H9 (cell line): ENCODE measurements around the gene SLC38A11. TPM values are rescaled to one million over a fixed set of nuclear protein-coding genes. Genes with fewer than 3 reads are reported as not detected.

Experiments used
- DNase-seq: peaks from one replicate; pipeline ENCODE4 v3.0.0-alpha.2; 2017
- H2AFZ ChIP-seq: one replicate; pipeline ENCODE4 v1.6.1; 2013; ENCODE audit warnings: mild to moderate bottlenecking, low read length, control low read depth, moderate library complexity
- H2AK5ac ChIP-seq: 2 replicates; pipeline ENCODE4 v1.6.1; 2013; ENCODE audit warnings: low read length, control low read depth, mixed read lengths; ENCODE audit not compliant: insufficient read length
- H2BK120ac ChIP-seq: one replicate; pipeline ENCODE4 v1.6.1; 2013; ENCODE audit warnings: low read depth, mild to moderate bottlenecking, low read length, control low read depth, inconsistent platforms; ENCODE audit not compliant: poor library complexity, severe bottlenecking
- H2BK12ac ChIP-seq: 2 replicates; pipeline ENCODE4 v1.6.1; 2013; ENCODE audit warnings: low read length, control low read depth, mixed read lengths, low read depth; ENCODE audit not compliant: insufficient read length
- H2BK15ac ChIP-seq: 2 replicates; pipeline ENCODE4 v1.6.1; 2013; ENCODE audit warnings: low read depth, low read length, control low read depth
- H2BK20ac ChIP-seq: one replicate; pipeline ENCODE4 v1.6.1; 2013; ENCODE audit warnings: low read depth, mild to moderate bottlenecking, low read length, control low read depth, inconsistent platforms; ENCODE audit not compliant: poor library complexity, severe bottlenecking
- H2BK5ac ChIP-seq: 2 replicates; pipeline ENCODE4 v1.6.1; 2013; ENCODE audit warnings: low read length, control low read depth, mixed read lengths; ENCODE audit not compliant: insufficient read length
- H3K14ac ChIP-seq: 2 replicates; pipeline ENCODE4 v1.6.1; 2013; ENCODE audit warnings: low read length, control low read depth; ENCODE audit not compliant: insufficient read depth
- H3K18ac ChIP-seq: 2 replicates; pipeline ENCODE4 v1.6.1; 2013; ENCODE audit warnings: low read depth, mild to moderate bottlenecking, mixed read lengths, low read length, control low read depth; ENCODE audit not compliant: insufficient read length
- H3K23ac ChIP-seq: 2 replicates; pipeline ENCODE4 v1.6.1; 2013; ENCODE audit warnings: low read length, control low read depth, mixed read lengths, low read depth; ENCODE audit not compliant: insufficient read length
- H3K23me2 ChIP-seq: 2 replicates; pipeline ENCODE4 v1.6.1; 2013; ENCODE audit warnings: low read depth, mild to moderate bottlenecking, mixed read lengths, low read length, control low read depth; ENCODE audit not compliant: insufficient read length, poor library complexity, severe bottlenecking
- H3K27ac ChIP-seq: 2 replicates; pipeline ENCODE4 v1.5.1; 2013; ENCODE audit warnings: low read length, control low read depth, mixed read lengths, low read depth; ENCODE audit not compliant: insufficient read length
- H3K27me3 ChIP-seq: 2 replicates; pipeline ENCODE4 v1.6.1; 2013; ENCODE audit warnings: low read length, control low read depth, inconsistent platforms; ENCODE audit not compliant: insufficient read depth
- H3K4ac ChIP-seq: 2 replicates; pipeline ENCODE4 v1.6.1; 2013; ENCODE audit warnings: low read depth, mild to moderate bottlenecking, control low read depth, inconsistent platforms, low read length, moderate library complexity
- H3K4me1 ChIP-seq: 2 replicates; pipeline ENCODE4 v1.6.1; 2013; ENCODE audit warnings: low read length, control low read depth, inconsistent platforms; ENCODE audit not compliant: insufficient read depth
- H3K4me2 ChIP-seq: 2 replicates; pipeline ENCODE4 v1.6.1; 2013; ENCODE audit warnings: low read length, control low read depth, mixed read lengths; ENCODE audit not compliant: insufficient read length, insufficient read depth
- H3K56ac ChIP-seq: 2 replicates; pipeline ENCODE4 v1.6.1; 2013; ENCODE audit warnings: low read depth, mild to moderate bottlenecking, mixed read lengths, low read length, control low read depth; ENCODE audit not compliant: insufficient read length
- H3K79me1 ChIP-seq: 2 replicates; pipeline ENCODE4 v1.6.1; 2013; ENCODE audit warnings: low read depth, mild to moderate bottlenecking, moderate library complexity, low read length, control low read depth, inconsistent platforms; ENCODE audit not compliant: insufficient read depth, poor library complexity, severe bottlenecking
- H3K79me2 ChIP-seq: 2 replicates; pipeline ENCODE4 v1.6.1; 2013; ENCODE audit warnings: low read length, control low read depth, inconsistent platforms; ENCODE audit not compliant: insufficient read depth
- H3K9ac ChIP-seq: 2 replicates; pipeline ENCODE4 v1.6.1; 2013; ENCODE audit warnings: low read length, control low read depth, mixed read lengths; ENCODE audit not compliant: insufficient read length; ENCODE audit errors: extremely low read depth
- H3K9me3 ChIP-seq: one replicate; pipeline ENCODE4 v1.6.1; 2013; ENCODE audit warnings: low read depth, low read length, inconsistent platforms; ENCODE audit not compliant: control insufficient read depth
- H3T11ph ChIP-seq: one replicate; pipeline ENCODE4 v1.6.1; 2013; ENCODE audit warnings: mild to moderate bottlenecking, low read length, control low read depth, inconsistent platforms
- H4K20me1 ChIP-seq: one replicate; pipeline ENCODE4 v1.6.1; 2013; ENCODE audit not compliant: control insufficient read depth, insufficient read length, insufficient read depth
- H4K5ac ChIP-seq: 2 replicates; pipeline ENCODE4 v1.6.1; 2013; ENCODE audit warnings: low read depth, mild to moderate bottlenecking, mixed read lengths, low read length, control low read depth; ENCODE audit not compliant: insufficient read length
- H4K8ac ChIP-seq: replicated peaks from 2 replicates; pipeline ENCODE4 v1.6.1; 2013; ENCODE audit warnings: low read length, control low read depth, mixed read lengths, low read depth; ENCODE audit not compliant: insufficient read length
- H4K91ac ChIP-seq: 2 replicates; pipeline ENCODE4 v1.6.1; 2013; ENCODE audit warnings: low read depth, mild to moderate bottlenecking, moderate library complexity, mixed read lengths, low read length, control low read depth; ENCODE audit not compliant: insufficient read length
- H3K27ac Mint-ChIP-seq, 3 experiments: 2 replicates in 2 of 3; 3 replicates in 1 of 3; pipeline ENCODE4 v1.8.0; 2020 to 2021; ENCODE audit warnings: mixed read lengths in 3 of 3, mild to moderate bottlenecking in 1 of 3, moderate library complexity in 1 of 3
- H3K27me3 Mint-ChIP-seq: 2 replicates; pipeline ENCODE4 v1.8.0; 2021; ENCODE audit warnings: low read depth, mild to moderate bottlenecking, moderate library complexity, mixed read lengths
- H3K36me3 Mint-ChIP-seq, 3 experiments: 2 replicates in 2 of 3; 3 replicates in 1 of 3; pipeline ENCODE4 v1.8.0; 2020 to 2021; ENCODE audit warnings: low read depth in 3 of 3, mixed read lengths in 3 of 3; ENCODE audit not compliant: insufficient read depth in 1 of 3
- H3K4me1 Mint-ChIP-seq, 2 experiments: 2 replicates each; pipeline ENCODE4 v1.8.0; 2020; ENCODE audit warnings: mixed read lengths in 2 of 2
- H3K4me3 Mint-ChIP-seq, 2 experiments: 2 replicates in 1 of 2; 3 replicates in 1 of 2; pipeline ENCODE4 v1.8.0; 2020 to 2021; ENCODE audit warnings: mild to moderate bottlenecking in 2 of 2, mixed read lengths in 2 of 2, moderate library complexity in 1 of 2
- H3K9me3 Mint-ChIP-seq, 2 experiments: 2 replicates in 1 of 2; 3 replicates in 1 of 2; pipeline ENCODE4 v1.8.0; 2020; ENCODE audit warnings: mild to moderate bottlenecking in 2 of 2, mixed read lengths in 2 of 2, moderate library complexity in 1 of 2
- CTCF ChIP-seq: fragments of 200-600 bp; sonication (generic); conservative IDR thresholded peaks from 3 replicates; pipeline ENCODE4 v1.8.0; 2021; ENCODE audit warnings: antibody characterized with exemption, mild to moderate bottlenecking
- WGBS: extraction: QIAGEN DNeasy Blood & Tissue Kit; methylation state at CpG from one replicate; pipeline ENCODE4 v1.1.7; 2013; ENCODE audit warnings: missing lambda C conversion rate, low lambda C conversion rate, mixed read lengths; ENCODE audit not compliant: insufficient read length; ENCODE audit errors: extremely low coverage; 5-methylcytosine and 5-hydroxymethylcytosine counted together
- total RNA-seq: library from RNA; stranded (reverse); gene quantifications from 2 replicates; pipeline ENCODE4 v1.2.1, GENCODE V29; 2021

The SLC38A11 gene
- total RNA-seq, 1 experiment from 2014 or later: not detected

- H2AFZ ChIP-seq: no peak overlapping the region
Observed at GRCh38 chr2:164974221-164974620, 18.9 kb upstream of the SLC38A11 start.

More at GRCh38 chr2:164974221-164974620, 18.9 kb upstream of the SLC38A11 start:
- Histone ChIP-seq H3K4me1 (no peaks in the 10 kb centered on the region), H3K4ac (no peak overlapping the region), H2BK12ac (no peak overlapping the region), H3K27me3 (no peaks in the 10 kb centered on the region), H2BK15ac (no peak overlapping the region), H2BK5ac (no peak overlapping the region), H4K20me1 (no peaks in the 10 kb centered on the region), H3K14ac (no peak overlapping the region), H2BK20ac (no peak overlapping the region), H2AK5ac (no peak overlapping the region), H4K5ac (no peak overlapping the region), H2BK120ac (no peak overlapping the region), H3T11ph (no peak overlapping the region), H3K27ac (no peak overlapping the region), H3K23me2 (no peaks in the 10 kb centered on the region), H3K9me3 (no peaks in the 10 kb centered on the region), H3K23ac (no peak overlapping the region), H3K56ac (no peak overlapping the region), H3K79me1 (no peaks in the 10 kb centered on the region), H3K4me2 (no peak overlapping the region), H3K79me2 (no peaks in the 10 kb centered on the region), H3K18ac (no peak overlapping the region), H3K9ac (no peak overlapping the region), H4K91ac (no peak overlapping the region), H4K8ac (no peak overlapping the region)
- H3K27ac Mint-ChIP-seq: no peak overlapping the region
- no peaks in the 10 kb centered on the region for H3K27me3 Mint-ChIP-seq
- H3K9me3 Mint-ChIP-seq: no peaks in the 10 kb centered on the region
- no peak for DNase-seq
- H3K36me3 Mint-ChIP-seq: peaks cover 0 to 3% (median 0%) of the 10 kb centered on the region in 3 experiments; a peak in 1 of 7 replicates
- whole genome bisulfite sequencing: no CpG with 5 or more reads among the region's 1 CpG
- H3K4me3 Mint-ChIP-seq: no peak overlapping the region
- TF ChIP-seq CTCF: no peak
- H3K4me1 Mint-ChIP-seq: no peaks in the 10 kb centered on the region
